Choroid plexus epithelial cell (primary cell): ENCODE data around the gene GALNT9.
"Not testable (repeated sequence)": the region's sequence is repeated elsewhere in the genome, so short reads cannot be mapped to it uniquely, and the experiment has no call there.

ENCODE experiments used
- DNase-seq: peaks from one replicate; pipeline ENCODE4 v3.0.0-alpha.2; 2010; ENCODE audit warnings: low read depth
- H3K4me3 ChIP-seq: 2 replicates; pipeline ENCODE4 v1.5.1; 2011; ENCODE audit warnings: low read depth, mild to moderate bottlenecking, control low read depth, low read length, moderate library complexity
- CTCF ChIP-seq: conservative IDR thresholded peaks from 2 replicates; pipeline ENCODE4 v1.5.1; 2011; ENCODE audit warnings: low read depth, mild to moderate bottlenecking, control low read depth, inconsistent platforms, low read length, moderate library complexity

GALNT9 gene

DNA sequence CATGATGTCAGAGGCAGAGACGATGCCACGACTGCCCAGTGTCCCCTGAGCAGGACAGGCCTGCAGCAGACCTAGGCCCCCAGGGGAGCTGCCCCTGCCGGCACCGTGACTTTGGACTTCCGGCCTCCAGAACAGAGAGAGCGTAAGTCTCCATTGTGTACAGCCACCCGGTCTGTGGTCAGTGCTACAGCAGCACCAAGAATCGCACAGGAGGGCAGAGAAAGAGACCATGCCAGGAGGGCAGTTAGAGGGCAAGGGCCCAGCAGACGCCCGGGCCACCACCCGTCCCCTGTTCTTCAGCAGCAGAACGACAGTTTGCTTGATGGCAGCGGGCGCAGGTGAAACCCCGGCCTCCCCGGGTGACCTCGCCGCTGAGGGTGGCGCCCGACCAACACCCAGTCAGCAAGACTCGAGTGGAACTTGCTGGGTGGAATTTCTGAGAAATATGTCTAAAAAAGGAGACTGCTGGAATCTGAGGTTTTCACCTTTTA is 19.7 kb downstream of the GALNT9 start:
- no peak for TF ChIP-seq CTCF

DNA sequence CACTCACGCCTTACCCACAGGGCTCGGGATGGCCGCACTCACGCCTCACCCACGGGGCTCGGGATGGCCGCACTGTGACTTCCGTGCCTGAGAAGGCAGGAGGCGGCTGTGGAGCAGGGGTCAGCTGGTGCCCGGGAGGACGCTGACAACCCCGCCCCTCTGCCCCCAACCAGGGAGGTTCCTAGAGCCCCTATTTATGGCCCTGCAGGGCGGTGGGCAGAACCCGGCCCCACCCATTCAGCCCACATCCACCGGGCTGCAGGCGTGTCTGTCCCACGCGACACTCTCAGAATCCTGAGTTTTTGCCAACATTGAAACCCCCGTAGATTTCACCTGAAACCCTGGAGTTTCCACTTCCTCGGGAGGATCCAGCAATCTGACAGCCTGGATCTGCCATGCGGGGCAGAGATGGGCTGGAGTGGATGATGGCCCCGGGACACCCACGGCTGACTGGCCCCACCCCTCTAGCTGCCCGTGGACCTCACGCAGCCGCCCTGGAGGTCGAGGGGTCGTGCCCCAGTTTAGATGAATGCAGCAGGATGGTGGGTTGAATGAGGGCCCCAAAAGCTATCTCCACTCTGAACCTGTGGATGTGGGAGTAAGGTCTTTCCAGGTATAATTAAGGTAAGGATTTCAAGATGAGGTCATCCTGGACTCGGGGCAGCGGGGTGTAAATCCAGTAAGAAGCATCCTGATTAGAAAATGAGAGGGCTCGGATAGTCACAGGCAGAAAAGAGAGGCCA is 20.4 kb downstream of the GALNT9 start:
- no peak for DNase-seq
- no peak overlapping the region for H3K4me3 ChIP-seq
- no peak for TF ChIP-seq CTCF

More for the DNA sequence above, 19.7 kb downstream of the GALNT9 start:
- no peak for DNase-seq
- H3K4me3 ChIP-seq: no peak overlapping the region

DNA sequence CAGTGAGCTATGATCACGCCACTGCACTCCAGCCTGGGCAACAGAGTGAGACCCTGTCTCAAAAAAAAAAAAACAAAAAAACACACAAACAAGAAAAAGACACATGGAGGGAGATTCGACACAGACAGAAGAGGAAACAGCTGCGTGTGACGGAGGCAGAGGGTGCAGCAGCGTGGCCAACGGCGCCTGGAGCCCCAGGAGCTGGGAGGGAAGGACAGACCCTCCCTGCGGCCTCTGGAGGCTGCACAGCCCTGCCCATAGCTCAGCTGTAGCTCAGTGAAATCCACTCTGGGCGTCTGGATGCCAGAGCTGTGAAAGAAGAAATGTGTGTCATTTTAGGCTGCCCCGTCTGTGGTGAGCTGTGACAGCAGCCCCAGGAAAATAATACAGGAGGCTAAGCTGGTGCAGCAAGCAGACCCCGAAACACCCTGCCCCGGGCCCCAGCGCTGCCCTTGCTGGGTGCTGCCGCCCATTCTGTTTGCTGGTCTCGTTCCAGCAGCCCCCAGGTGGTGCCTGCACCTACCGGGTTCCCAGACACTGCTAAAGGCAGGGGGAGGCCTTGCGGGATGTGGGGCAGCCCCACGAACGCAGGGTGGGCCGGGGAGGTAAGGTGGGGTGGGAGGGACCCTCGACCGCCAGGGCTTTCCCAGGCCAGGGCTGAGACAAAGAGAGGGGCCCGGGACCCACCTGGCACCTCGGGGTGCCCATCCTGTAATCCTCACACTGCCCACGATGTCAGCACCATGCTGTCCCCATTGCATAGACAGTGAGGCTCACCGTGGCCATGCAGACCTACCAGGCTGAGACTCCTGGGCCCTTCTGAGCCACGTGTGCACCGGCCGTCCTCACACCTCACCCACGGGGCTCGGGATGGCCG is 21.2 kb downstream of the GALNT9 start:
- no peak for DNase-seq
- no peak overlapping the region for H3K4me3 ChIP-seq
- no peak for TF ChIP-seq CTCF

- DNase-seq: no peak
- no peak for TF ChIP-seq CTCF
These were observed 22.6 kb downstream of the GALNT9 start for GRCh38 chr12:132306885-132307191.

DNA sequence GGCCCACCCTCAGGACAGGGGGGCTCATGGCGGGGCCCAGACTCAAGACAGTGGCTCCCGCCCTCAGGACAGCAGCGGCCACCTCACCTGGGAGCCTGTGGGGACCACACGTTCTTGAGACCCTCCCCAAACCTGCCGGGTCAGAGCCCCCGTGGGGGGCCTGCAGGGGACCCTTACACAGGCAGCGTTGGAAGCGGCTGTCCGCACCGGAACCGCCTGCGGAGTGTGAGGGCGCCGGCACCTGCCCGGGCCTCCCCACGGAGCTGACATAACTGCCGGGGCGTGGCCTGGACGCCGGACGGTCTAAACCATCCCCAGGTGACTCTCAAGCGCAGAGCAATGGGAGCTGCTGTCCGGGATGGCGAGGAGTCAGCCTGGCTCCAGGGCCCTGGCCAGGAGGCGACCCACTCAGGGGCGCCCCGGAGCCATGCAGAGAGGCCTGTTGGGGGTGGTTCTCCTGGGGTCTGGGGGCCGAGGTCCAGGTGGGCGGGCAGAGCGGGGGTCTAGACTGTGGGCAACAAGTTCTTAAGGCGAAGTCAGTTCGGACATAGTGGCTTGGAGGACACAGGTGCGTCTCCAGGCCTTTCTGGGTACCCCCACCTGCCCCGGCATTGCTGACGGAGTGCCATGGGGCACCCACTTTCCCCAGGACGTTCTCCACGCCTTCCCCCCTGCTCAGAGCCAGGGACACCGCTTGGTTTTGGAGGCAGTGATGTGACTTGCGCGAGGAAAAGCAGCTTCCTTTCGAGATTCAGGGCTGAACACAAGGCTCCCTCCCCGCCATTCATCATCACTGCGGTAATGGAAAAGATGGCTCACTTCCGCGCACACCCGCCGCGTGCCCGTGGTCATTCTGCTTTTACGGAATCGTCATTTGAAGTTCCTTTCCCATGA is 23.2 kb downstream of the GALNT9 start:
- no peak for TF ChIP-seq CTCF
- no peak for DNase-seq
- no peak overlapping the region for H3K4me3 ChIP-seq

More at GRCh38 chr12:132306885-132307191, 22.6 kb downstream of the GALNT9 start:
- H3K4me3 ChIP-seq: no peak overlapping the region

GRCh38 chr12:132305560-132305966 is 23.8 kb downstream of the GALNT9 start:
- no peak for DNase-seq
- no peak for TF ChIP-seq CTCF
- no peak overlapping the region for H3K4me3 ChIP-seq

DNA sequence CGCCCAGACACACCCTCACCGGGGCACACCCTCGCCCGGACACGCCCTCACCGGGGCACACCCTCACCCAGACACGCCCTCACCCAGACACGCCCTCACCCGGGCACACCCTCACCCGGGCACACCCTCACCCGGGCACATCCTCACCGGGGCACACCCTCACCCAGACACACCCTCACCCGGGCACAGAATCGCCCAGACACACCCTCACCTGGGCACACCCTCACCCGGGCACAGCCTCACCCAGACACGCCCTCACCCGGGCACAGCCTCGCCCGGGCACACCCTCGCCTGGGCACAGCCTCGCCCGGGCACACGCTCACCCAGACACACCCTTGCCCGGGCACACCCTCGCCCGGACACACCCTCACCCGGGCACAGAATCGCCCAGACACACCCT is 24.5 kb downstream of the GALNT9 start:
- not testable (repeated sequence) for H3K4me3 ChIP-seq, DNase-seq

DNA sequence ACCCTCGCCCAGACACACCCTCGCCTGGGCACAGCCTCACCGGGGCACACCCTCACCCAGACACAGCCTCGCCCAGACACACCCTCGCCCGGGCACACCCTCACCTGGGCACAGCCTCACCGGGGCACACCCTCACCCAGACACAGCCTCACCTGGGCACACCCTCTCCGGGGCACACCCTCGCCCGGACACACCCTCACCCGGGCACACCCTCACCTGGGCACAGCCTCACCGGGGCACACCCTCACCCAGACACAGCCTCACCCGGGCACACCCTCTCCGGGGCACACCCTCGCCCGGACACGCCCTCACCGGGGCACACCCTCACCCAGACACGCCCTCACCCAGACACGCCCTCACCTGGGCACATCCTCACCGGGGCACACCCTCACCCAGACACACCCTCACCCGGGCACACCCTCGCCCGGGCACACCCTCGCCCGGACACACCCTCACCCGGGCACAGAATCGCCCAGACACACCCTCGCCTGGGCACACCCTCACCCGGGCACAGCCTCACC is 25.5 kb downstream of the GALNT9 start:
- H3K4me3 ChIP-seq, DNase-seq: not testable (repeated sequence)
